DOHH2 (cell line): ENCODE results near the gene COL20A1.

ENCODE experiments used
- H3F3A ChIP-seq: fragments of 200-600 bp; sonication (generic), shearing (Covaris generic); 2 replicates; pipeline ENCODE4 v1.6.0; 2016; ENCODE audit warnings: antibody characterized with exemption, mild to moderate bottlenecking; ENCODE audit not compliant: control insufficient read depth, insufficient read depth
- H3K27ac ChIP-seq: fragments of 200-600 bp; sonication (generic); 2 replicates; pipeline ENCODE4 v1.5.1; 2014; ENCODE audit warnings: low read depth, mild to moderate bottlenecking, low read length, moderate library complexity
- H3K27me3 ChIP-seq: fragments of 200-600 bp; sonication (generic); 2 replicates; pipeline ENCODE4 v1.6.1; 2014; ENCODE audit warnings: mild to moderate bottlenecking, low read length, mixed read lengths; ENCODE audit not compliant: control insufficient read depth
- H3K36me3 ChIP-seq: fragments of 200-600 bp; sonication (generic); 2 replicates; pipeline ENCODE4 v1.6.1; 2014; ENCODE audit warnings: mild to moderate bottlenecking, low read length, moderate library complexity, mixed read lengths; ENCODE audit not compliant: control insufficient read depth
- H3K4me1 ChIP-seq: fragments of 200-600 bp; sonication (generic); 2 replicates; pipeline ENCODE4 v1.6.1; 2014; ENCODE audit warnings: mild to moderate bottlenecking, low read length, mixed read lengths; ENCODE audit not compliant: control insufficient read depth
- H3K4me2 ChIP-seq: fragments of 200-600 bp; sonication (generic); 2 replicates; pipeline ENCODE4 v1.6.0; 2014; ENCODE audit warnings: mild to moderate bottlenecking, low read length, moderate library complexity
- H3K4me3 ChIP-seq: fragments of 200-600 bp; sonication (generic); 2 replicates; pipeline ENCODE4 v1.5.1; 2014; ENCODE audit warnings: mild to moderate bottlenecking, low read length, mixed read lengths
- H3K79me2 ChIP-seq: fragments of 200-600 bp; sonication (generic); 2 replicates; pipeline ENCODE4 v1.6.1; 2014; ENCODE audit warnings: mild to moderate bottlenecking, low read length, mixed read lengths; ENCODE audit not compliant: control insufficient read depth
- H3K9me2 ChIP-seq: fragments of 200-600 bp; sonication (generic); replicated peaks from 2 replicates; pipeline ENCODE4 v1.6.1; 2014; ENCODE audit warnings: mild to moderate bottlenecking, low read length, mixed read lengths; ENCODE audit not compliant: control insufficient read depth
- H3K9me3 ChIP-seq: fragments of 200-600 bp; sonication (generic); 2 replicates; pipeline ENCODE4 v1.6.1; 2014; ENCODE audit warnings: antibody characterized with exemption, low read length, mixed read lengths; ENCODE audit not compliant: control insufficient read depth, insufficient read depth
- H4K20me1 ChIP-seq: fragments of 200-600 bp; sonication (generic); 2 replicates; pipeline ENCODE4 v1.6.0; 2014; ENCODE audit warnings: low read depth, mild to moderate bottlenecking, antibody characterized with exemption, low read length, moderate library complexity; ENCODE audit not compliant: control insufficient read depth, insufficient read depth
- EZH2phosphoT487 ChIP-seq: fragments of 200-600 bp; sonication (generic); IDR thresholded peaks from 2 replicates; pipeline ENCODE4 v1.6.1; 2017; ENCODE audit warnings: borderline replicate concordance, mild to moderate bottlenecking, antibody characterized with exemption, low read length, moderate library complexity, mixed read lengths
- TF ChIP-seq, protein P1 (sequence below): fragments of 200-600 bp; sonication (generic); IDR thresholded peaks from one replicate; pipeline ENCODE4 v1.5.1; 2014; ENCODE audit warnings: antibody characterized with exemption, mild to moderate bottlenecking, low read depth, low read length; ENCODE audit not compliant: poor library complexity, severe bottlenecking

Gene COL20A1

DNA sequence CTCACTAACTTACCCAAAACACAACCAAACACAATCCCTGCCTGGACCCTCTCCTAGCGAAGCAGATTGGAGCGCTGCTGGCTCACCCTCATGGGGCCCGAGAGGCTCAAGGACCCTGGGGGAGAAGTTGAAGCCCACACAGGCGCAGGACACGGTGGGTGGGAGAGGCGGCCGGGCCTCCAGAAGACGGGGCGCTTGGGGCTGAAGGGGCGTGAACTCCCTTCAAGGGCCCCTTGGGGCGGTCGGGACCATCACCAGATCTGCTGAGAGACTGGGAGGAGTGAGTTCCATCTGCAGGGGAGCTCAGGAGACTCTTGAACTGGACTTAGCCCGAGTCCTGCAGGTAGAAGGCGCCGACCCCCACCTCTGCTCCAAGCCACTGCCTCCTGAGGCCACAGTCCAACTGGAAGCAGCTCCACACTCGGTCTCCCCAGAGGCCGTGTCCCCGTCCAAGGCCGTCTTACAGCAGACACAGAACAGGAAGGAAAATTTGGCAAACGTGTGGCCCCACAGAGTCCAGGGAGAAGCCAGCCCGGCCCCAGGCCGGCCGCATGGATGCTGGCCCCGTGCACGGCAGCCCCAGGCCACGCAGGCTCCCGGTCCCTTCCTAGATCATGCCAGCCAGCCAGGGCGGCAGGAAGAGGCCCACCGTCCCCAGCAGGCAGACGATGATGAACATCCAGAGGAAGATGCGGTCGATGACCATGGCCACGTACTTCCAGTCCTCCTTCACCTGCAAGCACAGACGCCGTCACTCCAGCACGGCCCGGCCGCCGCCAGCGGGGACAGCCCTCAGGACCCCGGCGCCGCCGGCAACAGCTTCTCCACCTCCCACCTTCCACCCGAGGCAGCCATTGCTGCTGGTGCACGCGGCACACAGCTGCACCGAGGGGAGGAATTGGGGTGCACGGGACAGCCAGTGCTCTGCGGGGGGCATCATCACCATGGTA is 53.4 kb downstream of the COL20A1 start:
- Histone ChIP-seq H3K9me3 (peaks cover 14% of the 10 kb centered on the region; the same call in 1 of the 2 replicates), H3K9me2 (no peaks in the 10 kb centered on the region), H3K36me3 (no peaks in the 10 kb centered on the region), H4K20me1 (no peaks in the 10 kb centered on the region), H3K27ac (no peak overlapping the region), H3F3A (no peaks in the 10 kb centered on the region), H3K27me3 (no peaks in the 10 kb centered on the region), H3K79me2 (no peaks in the 10 kb centered on the region), H3K4me2 (no peak overlapping the region), H3K4me1 (no peaks in the 10 kb centered on the region), H3K4me3 (no peak overlapping the region)
- no peak for TF ChIP-seq EZH2phosphoT487
- TF ChIP-seq, protein P1, sequence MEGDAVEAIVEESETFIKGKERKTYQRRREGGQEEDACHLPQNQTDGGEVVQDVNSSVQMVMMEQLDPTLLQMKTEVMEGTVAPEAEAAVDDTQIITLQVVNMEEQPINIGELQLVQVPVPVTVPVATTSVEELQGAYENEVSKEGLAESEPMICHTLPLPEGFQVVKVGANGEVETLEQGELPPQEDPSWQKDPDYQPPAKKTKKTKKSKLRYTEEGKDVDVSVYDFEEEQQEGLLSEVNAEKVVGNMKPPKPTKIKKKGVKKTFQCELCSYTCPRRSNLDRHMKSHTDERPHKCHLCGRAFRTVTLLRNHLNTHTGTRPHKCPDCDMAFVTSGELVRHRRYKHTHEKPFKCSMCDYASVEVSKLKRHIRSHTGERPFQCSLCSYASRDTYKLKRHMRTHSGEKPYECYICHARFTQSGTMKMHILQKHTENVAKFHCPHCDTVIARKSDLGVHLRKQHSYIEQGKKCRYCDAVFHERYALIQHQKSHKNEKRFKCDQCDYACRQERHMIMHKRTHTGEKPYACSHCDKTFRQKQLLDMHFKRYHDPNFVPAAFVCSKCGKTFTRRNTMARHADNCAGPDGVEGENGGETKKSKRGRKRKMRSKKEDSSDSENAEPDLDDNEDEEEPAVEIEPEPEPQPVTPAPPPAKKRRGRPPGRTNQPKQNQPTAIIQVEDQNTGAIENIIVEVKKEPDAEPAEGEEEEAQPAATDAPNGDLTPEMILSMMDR = no peak

DNA sequence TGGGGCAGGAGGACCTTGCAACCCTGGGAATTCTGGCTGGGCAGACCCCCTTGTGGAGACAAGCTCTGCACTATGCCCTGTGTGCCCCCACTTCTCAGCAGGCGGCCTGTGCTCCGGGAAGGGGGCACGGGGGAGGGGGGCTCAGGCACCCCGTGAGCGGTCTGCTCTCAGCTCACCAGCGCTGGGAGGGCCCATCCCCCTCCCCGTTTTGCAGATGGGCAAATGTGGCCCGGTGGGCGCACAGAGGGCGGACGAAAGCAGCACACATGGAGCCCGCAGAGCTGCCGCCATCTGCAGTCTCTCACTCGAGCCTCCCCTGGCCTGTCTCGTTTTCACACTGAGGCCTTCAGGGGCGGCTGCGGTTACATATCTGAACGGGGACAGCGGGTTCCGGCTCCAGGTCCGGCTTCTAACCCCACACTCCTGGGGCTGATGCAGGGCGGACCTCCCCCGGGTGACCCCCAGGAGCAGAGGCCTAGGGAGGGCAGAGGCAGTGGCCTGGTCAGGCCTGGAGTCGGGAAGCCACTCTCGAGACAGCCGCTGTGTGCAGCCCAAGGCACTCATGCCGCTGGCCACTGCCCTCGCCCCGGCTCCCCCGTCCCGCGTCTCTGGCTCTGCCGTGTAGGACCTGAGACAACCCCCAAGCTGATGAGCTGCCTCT is 54.2 kb downstream of the COL20A1 start:
- Histone ChIP-seq H3K27me3 (no peaks in the 10 kb centered on the region), H3K4me2 (no peak overlapping the region), H3K27ac (no peak overlapping the region), H4K20me1 (no peaks in the 10 kb centered on the region), H3K36me3 (no peaks in the 10 kb centered on the region), H3K4me1 (no peaks in the 10 kb centered on the region), H3K4me3 (no peak overlapping the region), H3K9me3 (peaks cover 22% of the 10 kb centered on the region; the same call in 1 of the 2 replicates), H3F3A (no peaks in the 10 kb centered on the region), H3K79me2 (no peaks in the 10 kb centered on the region), H3K9me2 (no peaks in the 10 kb centered on the region)
- TF ChIP-seq EZH2phosphoT487 = no peak
- TF ChIP-seq, protein P1 = no peak

- no peaks in the 10 kb centered on the region for H3K27me3 ChIP-seq
- no peaks in the 10 kb centered on the region for H3K4me1 ChIP-seq
- no peaks in the 10 kb centered on the region for H3K79me2 ChIP-seq
- no peaks in the 10 kb centered on the region for H4K20me1 ChIP-seq
- H3K9me2 ChIP-seq = no peaks in the 10 kb centered on the region
- H3K9me3 ChIP-seq = peaks cover 31% of the 10 kb centered on the region; the same call in 1 of the 2 replicates
- no peaks in the 10 kb centered on the region for H3F3A ChIP-seq
- H3K4me3 ChIP-seq = no peak overlapping the region
- H3K4me2 ChIP-seq = no peak overlapping the region
- no peaks in the 10 kb centered on the region for H3K36me3 ChIP-seq
- no peak for TF ChIP-seq EZH2phosphoT487
- TF ChIP-seq, protein P1 = no peak
- no peak overlapping the region for H3K27ac ChIP-seq
Observed at GRCh38 chr20:63347950-63348827, 55.2 kb downstream of the COL20A1 start.
